Vagina (tissue), 2 donors: ENCODE results near the gene NAA10.

Source experiments
- CTCF ChIP-seq, 3 experiments: fragments of 450-650 bp in 2 of 3; fragments of 200-600 bp in 1 of 3; sonication (generic) in 1 of 3; IDR thresholded peaks; one replicate each; pipeline ENCODE4 v1.5.1; 2017 to 2019; ENCODE audit warnings: antibody characterized with exemption in 3 of 3, mild to moderate bottlenecking in 2 of 3, moderate library complexity in 2 of 3
- POLR2AphosphoS5 ChIP-seq, 2 donors: sonication (generic); formaldehyde crosslinking; IDR thresholded peaks; one replicate each; pipeline ENCODE4 v1.9.0; 2017; ENCODE audit warnings: antibody characterized with exemption in 2 of 2, mild to moderate bottlenecking in 2 of 2, low read depth in 1 of 2; ENCODE audit not compliant: insufficient read depth in 1 of 2

GRCh38 chrX:153948847-153949805 is 14.3 kb upstream of the NAA10 start:
- TF ChIP-seq CTCF (IDR thresholded peaks at IDR 0.05) (no peak), POLR2AphosphoS5 (IDR thresholded peaks at IDR 0.05; ENCODE audit: insufficient read depth in 1 of 2, low read depth in 1 of 2) (no peak)
